Adipose tissue (tissue), 3 donors: ENCODE measurements around the gene TTC6. TPM values are rescaled to one million over a fixed set of nuclear protein-coding genes. Genes with fewer than 3 reads are reported as not detected.

Experiments
- H3K27ac ChIP-seq: one replicate; pipeline ENCODE4 v1.5.1; 2013; ENCODE audit warnings: low read depth, low read length
- WGBS, 3 donors: extraction: QIAGEN DNeasy Blood & Tissue Kit; methylation state at CpG; one replicate each; pipeline ENCODE4 v1.1.7; 2013; 5-methylcytosine and 5-hydroxymethylcytosine counted together
- polyA plus RNA-seq, 3 donors: library from polyadenylated mRNA; stranded (reverse); fragments of 200-250 nt; gene quantifications; one replicate each; pipeline ENCODE4 v1.2.3, GENCODE V29; 2013
- donor health status: healthy with polysubstance abuse.
- donor health status: Bipolar disorder and iron deficiency.
- donor health status: healthy.

Gene TTC6
- polyA plus RNA-seq, 3 donors: 0.51 TPM; not detected in 2

DNA sequence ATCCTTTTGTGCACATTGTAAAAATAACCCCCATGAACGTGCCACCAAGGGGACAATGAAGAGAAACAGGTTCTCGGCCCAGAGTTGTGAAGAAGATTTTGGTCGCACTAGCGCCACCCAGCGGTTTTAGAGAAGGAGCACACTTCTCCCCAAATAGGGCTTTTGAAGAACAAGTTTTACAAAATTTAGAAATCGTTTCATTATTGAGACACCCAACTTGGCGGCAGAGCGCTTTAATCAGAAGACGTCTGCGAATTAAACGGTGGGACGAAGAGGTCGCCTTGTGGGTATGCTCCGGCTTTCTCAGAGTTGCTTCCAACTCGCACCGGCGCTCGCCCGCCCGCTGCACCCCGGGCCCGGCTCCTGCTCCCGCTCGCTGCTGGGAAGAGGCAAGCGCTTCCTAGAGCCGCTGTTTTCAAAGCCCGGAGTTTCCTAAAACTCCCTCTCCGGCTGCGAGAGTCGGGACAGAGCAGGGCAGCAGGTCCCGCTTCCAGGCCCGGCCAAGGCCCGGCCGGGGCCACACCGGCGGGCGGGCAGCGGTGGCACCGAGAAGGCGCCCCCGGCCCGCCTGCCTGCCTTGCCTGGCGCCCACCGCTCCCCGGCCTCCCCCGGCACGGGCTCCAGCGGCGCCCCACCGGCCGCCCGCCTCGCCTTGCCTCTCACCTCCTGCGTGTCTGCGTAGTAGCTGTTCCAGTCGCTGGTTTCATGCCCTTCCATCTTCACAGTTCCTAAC is 1.0 kb upstream of the TTC6 start:
- H3K27ac ChIP-seq: no peak overlapping the region
- 2 to 3% (median 2%) methylated on average over 46 to 56 of the region's 56 CpGs for WGBS, 3 donors

DNA sequence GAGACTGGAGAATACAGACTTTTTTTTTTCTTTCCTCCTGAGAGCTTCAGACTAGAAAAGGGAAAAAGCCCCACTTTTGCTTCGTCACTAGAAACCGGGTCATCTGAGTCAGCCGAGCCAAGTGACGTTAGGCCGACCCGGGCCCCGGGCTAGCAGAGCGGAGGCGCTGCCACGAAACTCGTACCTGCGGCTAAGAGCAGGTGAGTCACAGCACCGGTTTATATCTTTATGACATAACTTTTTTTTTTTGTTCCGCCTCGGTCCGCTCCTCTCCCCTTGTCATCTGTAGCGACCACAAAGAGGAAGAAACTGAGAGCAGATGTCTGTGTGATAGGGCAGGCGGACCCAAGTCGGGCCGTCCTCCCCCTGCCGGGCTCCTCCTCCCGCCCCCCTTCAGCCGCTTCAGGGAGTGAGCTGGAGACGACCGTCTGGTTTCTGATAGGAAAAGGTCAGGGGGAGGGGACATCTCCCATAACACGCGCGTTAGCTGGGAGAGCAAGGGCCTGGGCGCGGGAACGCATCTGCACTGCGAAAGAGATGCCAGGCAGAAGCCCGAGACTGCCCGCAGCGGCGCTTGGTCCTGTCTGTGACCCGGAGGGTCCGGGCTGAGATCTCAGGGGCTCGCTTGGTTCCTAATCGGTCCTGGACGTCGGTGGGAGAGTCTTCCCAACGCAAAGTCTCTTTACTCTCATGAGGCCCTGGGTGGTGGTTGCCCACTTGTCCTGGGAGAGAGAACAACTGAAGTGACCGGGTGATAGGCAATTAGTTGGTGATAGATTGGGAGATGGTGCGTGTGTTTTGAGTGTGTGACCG is 586 bp downstream of the TTC6 start:
- no peak overlapping the region for H3K27ac ChIP-seq
- 5 to 6% (median 5%) methylated on average over 45 to 46 of the region's 46 CpGs for WGBS, 3 donors

DNA sequence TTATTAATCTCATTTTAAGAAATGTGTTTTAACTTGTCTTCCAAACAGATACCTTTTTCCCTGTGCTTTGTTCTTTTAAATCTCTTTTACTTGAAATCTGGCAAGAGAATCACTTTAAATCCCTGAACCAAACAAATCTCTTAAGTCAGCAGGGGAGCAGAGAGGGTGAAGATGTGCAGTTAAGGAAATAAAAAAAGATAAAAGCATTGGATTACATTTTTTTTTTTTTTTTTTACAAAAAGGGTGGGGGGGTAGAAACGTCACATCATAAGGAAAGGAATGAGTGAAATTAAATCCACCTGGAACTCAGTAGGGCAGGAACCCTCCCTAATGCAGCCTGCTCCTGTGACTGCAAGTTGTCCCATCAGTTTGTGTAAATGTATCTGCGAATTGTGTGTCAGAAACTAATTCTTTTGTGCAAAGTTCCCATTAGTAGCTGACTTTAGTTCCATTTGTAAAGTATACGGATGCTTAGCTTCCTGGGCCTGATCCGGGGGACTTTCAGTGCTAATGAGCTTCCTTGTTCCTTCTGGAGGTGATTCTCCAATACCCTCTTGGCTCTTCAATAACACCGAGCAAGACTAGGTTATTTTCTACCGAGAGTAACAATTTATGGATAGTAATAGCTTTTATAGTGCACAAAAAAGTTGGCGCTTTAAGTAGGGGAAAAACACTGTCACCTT is 1.5 kb downstream of the TTC6 start:
- no peak overlapping the region for H3K27ac ChIP-seq
- WGBS, 3 donors: 13 to 25% (median 17%) methylated on average over 7 of the region's 7 CpGs

- no peak overlapping the region for H3K27ac ChIP-seq
- 9 to 12% (median 10%) methylated on average over 20 of the region's 20 CpGs for WGBS, 3 donors
Observed at GRCh38 chr14:37597538-37597913, 2.1 kb downstream of the TTC6 start.

DNA sequence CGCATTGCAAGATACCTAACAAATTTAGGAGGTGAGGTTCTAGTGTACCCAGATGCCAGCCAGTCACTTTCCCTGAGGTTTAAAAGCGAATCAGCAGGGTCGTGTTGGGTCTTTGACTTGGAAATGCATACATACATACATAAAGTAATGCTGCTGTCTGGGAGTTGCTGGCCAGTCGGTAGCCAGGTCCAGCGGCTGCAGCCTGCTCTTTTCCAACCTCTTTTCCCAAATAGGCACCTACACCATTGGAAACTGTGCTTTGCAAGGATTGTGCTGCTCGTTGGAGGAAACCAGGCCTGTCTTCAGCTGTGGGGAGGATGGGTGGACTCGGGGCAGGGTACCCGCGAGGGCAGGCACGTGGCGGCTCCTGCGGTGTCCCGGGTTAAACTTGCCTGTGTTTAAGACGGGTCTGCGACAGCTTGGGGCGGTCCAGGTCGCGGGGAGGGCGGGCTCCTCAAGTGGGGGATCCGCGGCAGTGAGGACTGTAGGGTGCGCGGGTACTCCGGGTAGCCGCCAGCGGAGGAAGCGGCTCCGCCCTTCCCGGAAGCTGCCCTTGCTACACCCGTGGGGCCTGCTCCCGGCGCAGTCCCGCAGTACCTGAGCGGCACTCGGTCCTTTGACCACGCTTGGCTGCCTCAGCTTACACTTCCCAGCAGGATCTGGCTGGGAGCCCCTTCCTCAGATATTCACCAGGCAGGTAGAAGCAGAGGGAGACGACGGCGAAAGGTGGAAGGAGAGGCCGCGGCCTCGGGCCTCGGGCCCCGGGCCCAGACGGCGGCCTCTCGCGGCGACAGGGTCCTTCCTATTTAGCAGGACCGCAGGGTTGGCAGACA is 2.7 kb downstream of the TTC6 start:
- no peak overlapping the region for H3K27ac ChIP-seq
- WGBS, 3 donors: 5 to 16% (median 6%) methylated on average over 50 of the region's 50 CpGs

GRCh38 chr14:37598747-37599506 is 3.5 kb downstream of the TTC6 start:
- H3K27ac ChIP-seq: no peak overlapping the region
- 10 to 30% (median 10%) methylated on average over 36 of the region's 36 CpGs for WGBS, 3 donors

GRCh38 chr14:37599507-37600368 is 4.3 kb downstream of the TTC6 start:
- no peak overlapping the region for H3K27ac ChIP-seq
- 3 to 4% (median 3%) methylated on average over 57 of the region's 57 CpGs for WGBS, 3 donors

DNA sequence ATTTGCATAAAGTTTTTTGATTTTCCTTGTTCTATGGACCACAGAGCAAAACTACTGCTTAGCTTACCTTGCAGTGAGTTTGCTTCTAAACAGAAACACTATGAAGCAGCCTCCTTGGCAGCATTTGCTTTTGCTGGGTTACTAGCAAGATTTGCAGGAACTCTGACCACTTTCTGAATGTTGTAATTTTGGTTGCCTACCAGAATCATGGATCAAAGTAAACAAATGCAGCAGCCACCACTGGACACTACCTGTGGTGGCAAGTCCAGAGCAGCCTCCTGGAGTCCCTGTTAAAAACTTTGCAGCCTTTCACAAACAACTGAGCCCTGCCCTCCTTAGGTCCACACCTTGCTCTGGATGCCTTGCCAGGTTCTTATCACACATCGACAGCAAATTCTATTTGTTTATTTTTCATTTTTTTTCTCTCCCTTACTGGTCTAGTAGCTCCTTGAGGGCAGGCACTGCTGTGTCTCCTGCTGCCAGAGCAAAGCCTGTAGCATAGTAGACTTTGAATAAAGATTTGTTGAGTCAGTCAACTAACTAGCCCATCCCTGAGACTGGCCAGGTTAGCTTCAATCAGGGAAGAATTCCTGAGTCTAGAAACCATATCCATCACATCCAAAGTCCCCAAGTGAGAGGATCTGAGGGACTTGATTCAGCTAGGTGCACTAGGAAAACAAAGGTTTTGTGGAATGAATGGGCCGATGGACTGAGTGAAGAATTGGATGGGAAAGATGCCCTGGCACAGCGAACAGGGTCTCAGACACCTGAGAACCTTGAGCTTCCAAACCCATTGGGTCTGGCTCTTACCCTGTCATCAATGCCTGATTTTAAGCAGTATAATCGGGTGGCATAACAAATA is 5.7 kb downstream of the TTC6 start:
- 24 to 46% (median 34%) methylated on average over 4 of the region's 4 CpGs for WGBS, 3 donors
- no peak overlapping the region for H3K27ac ChIP-seq

DNA sequence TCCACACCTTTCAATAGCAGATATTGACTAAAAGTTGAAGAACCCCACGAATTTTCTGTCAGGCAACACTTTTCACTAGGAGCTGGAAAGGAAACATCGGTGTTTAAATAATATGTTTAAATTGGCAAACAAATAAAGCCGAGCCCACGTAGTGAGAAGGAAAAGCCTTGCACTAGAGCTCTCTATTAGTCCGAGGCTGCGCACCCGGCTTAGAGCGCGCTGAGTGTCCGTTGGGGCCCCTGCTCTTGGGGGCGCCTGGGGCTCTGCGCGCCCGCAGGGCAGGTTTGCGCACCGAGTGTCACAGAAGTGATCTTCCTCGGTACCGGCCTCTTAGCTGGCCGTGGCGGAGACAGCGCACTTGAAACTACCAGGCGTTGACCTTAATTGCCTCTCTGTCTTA is 6.4 kb downstream of the TTC6 start:
- 8 to 19% (median 11%) methylated on average over 22 of the region's 22 CpGs for WGBS, 3 donors
- no peak overlapping the region for H3K27ac ChIP-seq

DNA sequence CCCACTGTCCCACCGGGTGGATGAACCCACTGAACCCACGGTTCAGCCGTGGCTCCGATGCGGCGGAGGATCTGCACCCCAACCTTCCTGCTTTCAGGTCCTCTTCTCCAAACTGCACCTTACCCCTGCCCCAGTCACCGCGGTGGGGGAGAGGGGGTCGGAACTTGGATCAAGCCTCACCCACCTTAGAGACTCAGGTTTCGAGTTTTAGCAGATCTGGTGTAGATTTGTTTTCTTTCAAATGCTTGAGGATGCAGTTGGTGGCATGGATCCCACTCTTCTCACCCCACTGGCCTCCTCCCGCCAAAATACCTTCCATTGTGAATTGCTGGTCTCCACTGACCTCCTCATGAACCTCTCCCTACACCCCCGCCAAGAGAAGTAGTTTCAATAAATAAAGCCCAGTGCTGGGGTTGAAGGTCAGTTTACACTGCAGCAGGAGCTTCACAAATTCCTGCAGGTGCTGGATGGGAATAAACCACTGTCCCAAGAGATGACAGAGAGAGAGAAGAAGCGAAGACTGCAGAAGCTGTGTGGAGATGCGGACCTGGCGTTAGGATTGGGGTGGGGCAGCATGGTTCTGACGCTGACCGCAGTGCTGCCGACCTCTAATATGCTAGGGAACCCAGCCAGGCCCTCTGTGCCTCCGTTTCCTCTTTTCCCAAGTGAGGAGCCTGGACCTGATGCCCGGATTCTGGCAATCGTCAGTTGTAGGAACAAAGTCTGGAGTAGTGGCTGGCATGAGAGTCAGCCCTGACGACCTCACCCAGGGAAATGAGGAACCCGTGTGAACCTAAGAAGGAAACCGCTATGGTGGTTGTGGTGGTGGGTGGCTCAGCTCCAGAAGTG is 7.4 kb downstream of the TTC6 start:
- WGBS, 3 donors: 10 to 17% (median 17%) methylated on average over 24 of the region's 24 CpGs
- no peak overlapping the region for H3K27ac ChIP-seq

GRCh38 chr14:37603688-37604251 is 8.3 kb downstream of the TTC6 start:
- 68 to 76% (median 72%) methylated on average over 9 of the region's 9 CpGs for WGBS, 3 donors
- H3K27ac ChIP-seq: no peak overlapping the region

- H3K27ac ChIP-seq: no peak overlapping the region
Observed at GRCh38 chr14:37606678-37607077, 11.2 kb downstream of the TTC6 start.

GRCh38 chr14:37608649-37609048 is 13.2 kb downstream of the TTC6 start:
- no peak overlapping the region for H3K27ac ChIP-seq
- 77 to 80% (median 78%) methylated on average over 3 of the region's 3 CpGs for WGBS, 3 donors

DNA sequence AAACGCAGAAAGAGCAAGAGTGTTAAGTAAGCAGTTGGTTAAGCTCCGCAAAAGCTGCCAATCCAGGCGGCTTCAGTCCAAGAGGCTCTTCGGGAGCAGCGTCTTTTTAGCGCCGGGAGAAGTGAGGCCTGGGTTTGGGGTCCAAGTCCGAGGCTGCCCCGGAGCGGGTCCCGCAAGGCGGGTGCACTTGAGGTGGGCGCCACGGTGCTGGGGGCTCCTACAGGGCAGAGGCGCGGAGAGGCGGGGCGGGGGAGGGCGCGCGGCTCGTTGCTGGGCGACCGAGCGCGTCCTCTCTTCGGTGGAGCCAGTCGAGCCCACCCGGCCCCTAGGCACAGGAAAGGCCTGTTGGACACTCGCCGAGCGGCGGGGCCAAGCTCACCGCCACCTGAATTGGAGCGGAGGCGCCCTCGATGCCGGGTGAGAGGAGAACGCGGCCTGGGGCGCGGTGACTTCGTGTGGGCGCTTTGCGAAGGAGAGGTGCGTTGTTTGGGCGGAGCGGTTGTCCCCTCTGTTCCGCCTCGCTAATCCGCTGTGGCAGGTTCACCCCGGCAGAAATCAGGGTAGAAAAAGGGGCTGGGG is 15.6 kb downstream of the TTC6 start:
- WGBS, 3 donors: 10 to 28% (median 14%) methylated on average over 51 to 52 of the region's 52 CpGs
- H3K27ac ChIP-seq: no peak overlapping the region
